ENCODE measurements around the gene NT5C1B.

The NT5C1B gene

DNA sequence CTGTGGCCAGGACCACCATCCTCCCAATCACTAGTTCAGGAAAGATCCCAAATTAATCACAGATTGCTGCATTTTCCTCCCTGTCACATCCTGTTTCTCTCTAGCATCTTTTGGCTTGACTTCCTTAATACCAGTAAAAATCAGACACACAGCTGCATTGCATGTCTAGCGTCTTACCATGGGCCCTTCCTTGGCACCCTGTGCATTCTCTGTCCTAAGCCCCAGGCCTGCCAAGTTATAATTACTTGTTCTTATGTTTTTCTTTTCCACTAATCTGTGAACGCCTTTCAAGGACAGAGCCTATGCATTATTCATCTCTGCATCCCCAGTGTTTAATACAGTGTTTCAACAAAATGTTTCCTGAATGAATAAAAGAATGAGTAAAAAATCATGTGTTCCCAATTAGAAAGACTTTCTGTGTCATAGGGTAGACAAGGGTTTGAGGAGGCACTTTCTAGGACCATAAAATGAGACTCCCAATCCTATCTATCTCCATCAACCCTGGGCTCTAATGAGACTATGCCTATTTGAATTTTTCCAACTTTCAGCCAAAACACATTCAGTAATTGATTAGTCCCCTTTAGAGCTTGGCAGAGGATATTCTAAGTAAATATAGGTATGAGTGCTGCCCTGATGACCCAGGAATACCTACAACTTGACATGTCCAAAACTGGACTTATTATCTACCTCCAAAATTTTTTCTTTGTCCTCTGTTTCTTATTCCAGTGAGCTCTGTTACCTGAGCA, 10.3 kb upstream of the NT5C1B start:
- FAIRE-seq, result no peak

DNA sequence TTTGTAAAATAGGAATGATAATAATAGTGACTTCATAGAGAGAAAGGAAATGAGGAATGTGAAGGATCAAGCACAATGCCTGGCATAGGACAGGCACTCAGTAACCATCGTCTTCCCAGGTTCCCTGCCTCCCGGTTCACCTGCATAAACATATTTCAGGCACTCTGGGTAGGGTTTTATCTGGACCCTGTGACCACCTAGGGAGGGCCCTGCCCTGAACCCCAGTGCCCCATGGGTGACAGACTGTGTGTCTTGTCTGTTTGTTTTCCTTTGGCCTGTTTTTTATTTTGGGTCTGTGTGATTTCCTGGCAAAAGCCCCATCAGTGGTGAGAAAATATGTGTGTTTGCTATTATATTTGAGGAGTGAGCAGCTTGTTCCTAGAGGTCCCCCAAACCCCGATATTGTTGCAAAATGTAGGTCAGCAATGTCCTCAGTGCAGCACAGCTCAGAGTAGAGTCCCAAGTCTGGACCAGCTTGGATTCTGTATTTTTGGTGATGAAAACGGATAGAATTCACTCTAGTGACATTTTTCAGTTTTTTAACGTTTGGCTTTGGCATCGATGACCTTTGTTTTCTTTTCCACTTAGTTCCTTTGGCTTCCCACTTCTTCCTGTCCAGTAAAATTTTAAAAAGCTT, 9.6 kb upstream of the NT5C1B start:
- no peak for FAIRE-seq

DNA sequence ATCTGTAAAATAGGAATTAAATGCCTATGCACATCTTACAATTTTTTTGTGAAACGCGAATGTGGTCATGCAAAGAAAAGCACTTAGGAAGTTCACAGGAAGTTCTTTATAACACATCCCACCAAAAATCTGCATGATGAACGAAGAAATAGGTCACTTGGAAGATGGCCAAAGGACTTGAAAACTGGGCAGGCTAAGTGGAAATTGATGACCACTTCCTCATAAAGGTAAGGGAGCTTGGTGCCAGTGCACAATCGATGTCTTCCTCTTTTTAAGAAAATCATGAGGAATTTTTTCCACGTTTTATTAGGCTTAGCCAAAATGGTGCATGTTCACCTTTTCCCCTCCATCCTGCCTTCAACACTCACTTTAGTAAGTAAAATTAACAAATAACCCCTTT, 8.2 kb upstream of the NT5C1B start:
- FAIRE-seq, result no peak

DNA sequence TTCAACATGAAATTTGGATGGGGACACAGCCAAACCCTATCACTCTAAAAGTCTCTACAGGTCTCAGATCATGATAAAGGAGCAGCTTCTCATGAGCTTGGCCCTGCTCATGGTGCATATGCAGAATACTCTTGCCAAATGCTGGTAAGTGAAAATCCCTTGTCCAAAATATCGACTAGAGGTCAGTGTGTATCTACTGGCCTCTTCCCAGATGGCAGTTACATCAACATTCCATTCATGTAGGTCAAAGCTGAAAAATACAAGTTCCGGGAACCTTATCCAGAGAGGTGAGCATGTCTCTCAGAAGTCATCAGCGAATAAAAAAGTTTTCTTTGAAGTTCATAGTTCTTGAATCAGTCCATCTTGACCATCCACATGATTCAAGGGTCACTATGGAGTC, 7.6 kb upstream of the NT5C1B start:
- FAIRE-seq, result no peak

DNA sequence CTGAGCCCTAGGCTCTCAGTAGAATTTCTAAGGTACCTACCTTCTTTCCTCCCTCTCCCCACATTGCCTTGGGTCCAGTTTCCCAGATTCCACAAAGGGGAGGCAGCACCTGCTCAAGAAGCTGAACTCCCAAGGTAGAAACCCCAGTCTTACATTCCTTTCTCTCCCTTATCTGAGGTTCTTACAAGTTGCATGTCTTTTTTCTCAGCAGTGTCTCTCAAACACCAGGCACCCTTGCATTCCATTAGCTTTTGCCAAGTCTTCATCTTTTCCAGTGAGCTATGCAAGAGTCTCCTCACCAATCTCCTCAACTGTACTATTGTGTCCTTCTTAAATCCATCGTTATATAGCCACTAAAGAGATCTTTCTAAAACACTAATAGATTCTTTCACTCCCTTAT, 4.1 kb upstream of the NT5C1B start:
- no peak for FAIRE-seq

DNA sequence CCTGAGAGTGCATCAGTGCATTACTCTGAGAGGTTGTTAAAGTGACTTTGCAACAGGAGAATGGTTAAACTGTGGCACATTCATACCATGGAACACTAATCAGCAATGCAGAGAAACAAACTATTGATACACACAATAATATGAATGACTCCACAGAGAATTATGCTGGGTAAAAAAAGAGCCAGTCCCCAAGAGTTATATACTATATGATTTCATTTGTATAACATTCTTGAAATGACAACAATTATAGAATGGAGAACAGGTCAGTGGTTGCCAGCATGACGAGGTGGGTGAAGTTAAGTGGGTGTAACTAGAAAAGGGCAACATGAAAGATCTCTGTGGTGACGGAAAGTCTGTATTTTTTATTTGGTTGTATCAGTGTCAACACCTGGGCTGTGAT, 3.0 kb upstream of the NT5C1B start:
- FAIRE-seq, result no peak

DNA sequence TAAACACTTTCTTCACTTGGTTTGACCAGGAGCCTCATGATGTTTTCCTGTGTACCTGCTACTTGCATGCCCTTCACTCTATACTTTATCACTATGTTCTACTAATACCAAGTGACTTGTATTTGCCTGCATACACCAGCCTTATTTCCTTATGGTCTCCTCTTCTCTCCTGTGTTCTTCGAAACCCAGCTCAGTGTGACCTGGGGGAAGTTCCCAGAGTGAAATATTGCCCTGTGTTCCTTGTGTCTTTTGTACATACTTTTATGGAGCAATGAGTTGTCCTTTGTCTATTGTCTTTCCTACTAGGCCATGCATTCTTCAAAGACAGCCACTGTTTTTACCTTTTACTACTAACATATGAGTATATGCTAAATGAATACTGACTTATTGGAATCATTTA, 567 bp downstream of the NT5C1B start:
- FAIRE-seq, result no peak

DNA sequence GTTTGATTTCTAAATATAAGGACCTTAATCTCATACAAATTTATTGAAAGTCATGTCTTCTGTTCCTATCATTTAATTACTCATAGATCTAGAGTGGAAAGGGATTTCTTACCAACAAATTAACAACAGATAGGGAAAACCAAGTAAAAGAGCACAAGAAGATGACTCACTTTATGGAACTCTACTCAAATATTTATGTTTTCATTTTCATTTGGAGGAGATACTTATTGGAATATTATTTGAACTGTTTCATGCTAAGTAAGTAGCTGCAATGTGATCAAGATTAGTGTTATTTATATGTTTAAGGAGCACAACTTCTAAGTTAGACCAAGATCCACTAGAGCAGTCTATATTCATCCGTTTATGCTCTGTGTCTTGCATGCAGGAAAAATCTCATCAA, 1.3 kb downstream of the NT5C1B start:
- no peak for FAIRE-seq

DNA sequence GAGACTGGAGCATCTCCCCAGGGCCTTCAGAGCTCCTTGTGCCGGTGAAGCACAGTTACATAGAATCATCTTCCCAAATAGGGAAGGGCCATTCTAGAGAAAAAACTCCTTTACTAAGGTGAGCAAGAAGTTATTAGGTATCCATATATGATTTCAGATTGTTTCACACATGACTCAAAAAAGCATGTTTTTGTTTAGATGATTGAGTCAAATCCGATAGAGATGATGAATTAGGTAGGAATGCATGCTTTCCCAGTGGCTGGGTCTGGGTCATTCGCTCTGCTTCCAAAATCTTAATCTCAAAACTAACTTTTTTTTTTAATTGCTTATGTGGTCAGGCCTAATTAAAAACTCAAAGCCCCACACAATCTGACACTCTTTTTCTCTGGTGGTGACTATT, 3.8 kb downstream of the NT5C1B start:
- FAIRE-seq, result no peak

DNA sequence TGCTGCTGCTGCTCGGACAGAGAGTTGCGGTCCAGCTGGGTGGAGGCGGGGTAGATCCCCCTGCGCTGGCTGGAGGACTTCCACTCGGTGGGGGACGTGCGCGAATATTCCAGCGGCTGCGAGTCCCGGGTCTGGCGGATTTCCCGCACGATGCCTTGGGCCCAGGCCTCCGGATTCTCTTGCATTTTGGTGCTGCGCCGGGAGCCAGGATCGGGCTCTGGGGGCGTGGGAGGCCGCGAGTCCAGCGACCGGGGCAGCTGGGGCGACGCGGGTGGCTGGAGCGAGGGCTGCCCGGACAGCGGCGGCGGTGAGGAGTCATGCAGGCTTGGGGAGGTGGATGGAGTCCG, 4.8 kb downstream of the NT5C1B start:
- no peak for FAIRE-seq

DNA sequence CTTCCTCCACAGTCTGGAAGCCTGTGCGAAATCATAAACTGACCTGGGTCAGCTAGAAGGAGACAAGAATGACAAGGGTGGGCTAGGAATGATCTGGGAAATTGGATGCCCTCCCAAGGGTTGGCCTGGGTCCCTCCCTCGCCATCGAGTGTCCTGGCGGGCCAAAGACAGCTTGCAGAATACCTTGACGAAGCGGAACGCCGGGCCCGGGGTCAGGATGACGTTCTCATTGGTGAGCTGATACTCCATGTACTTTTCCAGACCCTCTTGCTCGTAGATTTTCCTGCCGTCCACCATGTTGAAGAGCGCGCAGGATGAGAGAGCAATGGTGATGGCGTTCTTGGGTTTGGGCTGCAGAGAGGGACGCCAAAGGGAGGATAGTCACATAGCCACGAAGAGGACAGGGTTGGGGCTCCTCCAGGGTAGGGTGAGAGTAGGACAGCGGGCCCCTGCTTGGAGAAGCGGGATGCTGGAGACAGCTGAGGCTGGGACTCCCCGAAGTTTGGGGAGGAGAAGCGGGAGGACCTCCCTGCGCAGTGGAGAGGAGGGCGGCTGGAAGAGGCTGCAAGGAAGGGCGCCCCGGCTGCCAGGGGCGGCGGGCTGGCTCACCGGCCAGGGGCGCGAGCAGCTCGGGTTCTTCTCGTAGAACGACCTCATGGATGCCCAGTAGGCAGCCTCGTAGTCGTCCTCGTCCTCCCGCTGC, 5.3 kb downstream of the NT5C1B start:
- FAIRE-seq, result no peak

DNA sequence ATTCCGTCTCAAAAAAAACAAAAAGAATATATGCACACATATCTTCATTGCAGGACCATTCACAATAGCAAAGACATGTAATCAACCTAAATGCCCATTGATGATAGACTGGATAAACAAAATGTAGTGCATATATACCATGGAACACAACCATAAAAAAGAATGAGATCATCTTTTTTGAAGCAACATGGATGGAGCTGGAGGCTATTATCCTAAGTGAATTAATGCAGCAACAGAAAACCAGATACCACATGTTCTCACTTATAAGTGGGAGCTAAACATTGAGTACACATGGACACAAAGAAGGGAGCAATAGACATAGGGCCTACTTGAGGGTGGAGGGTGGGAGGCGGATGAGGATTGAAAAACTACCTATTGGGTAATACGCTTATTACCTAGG, 8.8 kb downstream of the NT5C1B start:
- FAIRE-seq, result no peak

DNA sequence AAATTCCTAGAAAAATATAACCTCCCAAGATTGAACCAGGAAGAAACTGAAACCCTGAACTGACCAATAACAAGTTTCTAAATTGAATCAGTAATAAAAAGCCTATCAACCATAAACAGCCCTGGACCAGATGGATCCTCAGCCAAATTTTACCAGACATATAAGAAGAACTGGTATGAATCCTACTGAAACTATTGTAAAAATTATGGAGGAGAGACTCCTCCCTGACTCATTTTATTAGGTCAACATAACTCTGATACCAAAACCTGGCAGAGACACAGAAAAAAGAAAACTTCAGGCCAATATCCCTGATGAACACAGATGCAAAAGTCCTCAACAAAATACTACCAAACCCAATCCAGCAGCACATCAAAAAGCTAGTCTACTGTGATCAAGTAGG, 11.3 kb downstream of the NT5C1B start:
- no peak for FAIRE-seq

DNA sequence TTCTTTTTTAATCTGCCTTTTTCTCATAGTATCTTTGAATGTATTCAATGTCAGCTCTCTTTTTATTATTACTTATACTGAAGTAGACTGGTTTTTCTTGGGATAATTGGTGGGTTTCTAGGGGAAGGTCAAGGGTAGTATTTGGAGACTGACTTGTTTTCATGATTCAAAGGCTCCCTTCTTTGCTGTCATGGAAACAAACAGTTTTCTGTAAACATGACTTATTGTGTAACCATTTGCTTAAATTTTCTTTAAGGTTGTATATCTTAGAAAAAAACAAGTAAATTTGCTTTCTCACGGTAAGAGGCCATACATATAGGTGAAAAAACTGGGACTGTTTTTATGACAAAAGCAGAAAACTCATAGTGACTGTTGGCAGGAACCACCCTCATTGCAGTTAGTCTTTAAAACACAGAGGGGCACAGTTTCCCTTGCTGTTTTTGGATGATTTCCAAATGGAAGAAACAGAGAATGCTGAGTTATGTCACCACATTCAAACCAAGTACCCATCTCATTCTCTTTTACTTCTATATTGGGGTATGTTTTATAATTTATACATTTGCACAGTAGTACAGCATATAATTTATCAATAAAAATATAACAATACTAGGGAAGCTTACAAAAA, 23.1 kb downstream of the NT5C1B start:
- no peak for FAIRE-seq

DNA sequence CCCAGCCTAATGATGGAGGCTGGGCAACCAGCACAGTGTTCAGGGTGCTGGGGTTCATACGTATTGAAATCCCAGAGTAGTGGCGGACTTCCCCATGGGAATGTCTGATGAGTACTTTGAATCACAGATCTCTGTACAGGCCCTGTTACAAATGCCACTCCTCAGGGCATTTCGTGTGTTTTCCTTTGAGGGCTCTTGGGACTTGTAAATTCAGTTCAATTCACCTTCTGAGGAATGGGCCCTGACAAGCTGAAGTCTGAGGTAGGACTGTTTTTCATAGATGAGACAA, 28.6 kb downstream of the NT5C1B start:
- FAIRE-seq, result no peak

DNA sequence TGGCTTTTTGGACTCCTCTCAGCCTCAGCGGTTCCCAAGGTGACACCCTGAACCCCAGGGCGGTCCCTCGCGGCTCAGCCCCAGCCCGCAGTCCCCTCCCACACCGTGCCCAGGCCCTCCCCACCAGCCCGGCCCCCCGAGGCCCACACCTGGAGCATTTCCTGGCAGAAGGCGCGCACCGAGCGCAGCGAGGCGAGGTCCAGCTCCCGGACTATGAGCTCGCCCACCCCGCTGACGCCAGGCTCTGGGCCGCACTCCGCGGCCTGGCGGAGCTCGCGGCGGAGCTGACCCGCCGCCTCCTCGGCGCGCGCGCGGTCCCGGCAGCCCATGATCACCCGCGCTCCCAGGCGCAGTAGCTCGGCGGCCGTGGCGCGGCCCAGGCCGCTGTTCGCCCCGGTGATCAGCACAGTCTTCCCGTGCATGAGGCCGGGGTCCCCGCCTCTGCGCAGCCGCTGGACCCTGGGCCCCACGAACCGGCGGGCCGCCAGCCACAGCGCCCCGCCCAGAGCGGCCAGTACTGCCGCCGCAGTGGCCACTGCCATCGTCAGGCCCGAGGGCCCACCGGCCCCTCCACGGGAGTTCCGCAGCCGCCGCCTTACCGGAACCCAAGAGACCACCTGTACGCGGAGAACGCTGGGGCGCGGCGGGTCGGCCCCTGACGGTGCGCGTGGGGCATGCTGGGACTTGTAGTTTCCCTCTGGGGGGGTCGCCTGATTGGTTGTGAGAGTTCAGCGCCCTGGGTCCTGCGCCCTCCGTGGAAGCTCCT, 29.2 kb downstream of the NT5C1B start, which contains the start of gene RDH14:
RDH14 (minus strand) TSS at position 623 of the 766 bp plus-strand sequence; CDS start at position 542, 81 bp downstream.
- FAIRE-seq, result peak; percentile 92

DNA sequence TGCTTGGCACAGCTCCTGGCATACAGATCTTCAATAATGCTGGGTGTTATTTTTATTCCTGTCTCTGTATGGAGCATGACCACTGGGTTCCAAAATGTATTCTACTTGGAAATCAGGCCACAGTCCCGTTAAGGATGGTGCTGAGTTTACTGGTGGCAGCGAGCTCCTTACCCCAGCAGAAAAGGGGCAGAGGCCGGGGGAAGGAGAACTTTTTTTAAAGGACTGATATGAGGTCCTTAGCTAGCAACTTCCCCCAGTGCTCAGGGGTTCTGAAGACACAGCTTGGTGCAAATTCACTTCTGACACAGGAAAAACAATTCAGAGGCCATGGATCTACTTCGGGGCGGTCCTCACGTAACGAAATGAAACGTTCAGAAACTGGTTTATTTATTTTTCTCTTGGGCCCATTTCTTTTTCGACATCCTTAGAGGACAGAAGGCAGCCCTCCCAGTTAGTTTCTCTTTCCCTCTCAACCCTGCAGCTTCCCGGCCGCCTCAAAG, 29.8 kb downstream of the NT5C1B start:
- FAIRE-seq, result no peak

DNA sequence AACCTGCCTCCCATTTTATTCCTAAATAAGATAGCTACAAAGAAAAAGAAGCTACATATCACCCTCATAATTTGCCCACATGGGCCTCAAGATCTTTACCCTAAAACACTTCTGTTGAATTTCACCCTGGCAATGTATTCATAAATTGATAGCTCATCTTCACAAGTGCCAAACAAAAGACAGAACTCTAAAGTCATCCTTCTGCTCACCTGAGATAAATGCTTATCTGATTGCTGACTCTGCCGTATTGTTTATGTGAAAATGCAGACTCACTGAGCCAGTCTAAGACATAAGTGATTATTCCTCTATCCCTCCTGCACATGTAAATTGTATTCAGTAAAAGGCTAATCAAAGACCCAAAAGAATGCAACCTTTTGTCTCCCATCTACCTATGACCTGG, 30.9 kb downstream of the NT5C1B start:
- no peak for FAIRE-seq

DNA sequence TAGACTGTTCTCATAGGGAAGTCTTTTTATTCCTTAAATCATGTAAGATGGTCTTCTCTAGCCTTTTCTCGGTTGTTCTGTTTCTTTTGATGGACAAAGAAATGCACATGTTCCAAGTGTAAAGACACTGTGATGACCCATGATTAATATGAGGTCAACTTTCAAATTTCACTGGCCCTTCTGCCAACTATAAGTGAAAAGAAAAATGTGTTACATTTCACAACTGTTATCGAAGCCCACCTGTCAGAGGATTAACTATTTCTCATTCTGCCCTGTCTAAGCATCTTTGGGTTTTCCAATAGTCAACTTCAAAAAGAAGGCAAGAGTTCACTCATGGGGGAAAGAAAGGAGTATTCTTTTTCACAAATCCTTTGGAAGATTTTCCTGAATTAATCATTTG, 32.2 kb downstream of the NT5C1B start:
- no peak for FAIRE-seq

DNA sequence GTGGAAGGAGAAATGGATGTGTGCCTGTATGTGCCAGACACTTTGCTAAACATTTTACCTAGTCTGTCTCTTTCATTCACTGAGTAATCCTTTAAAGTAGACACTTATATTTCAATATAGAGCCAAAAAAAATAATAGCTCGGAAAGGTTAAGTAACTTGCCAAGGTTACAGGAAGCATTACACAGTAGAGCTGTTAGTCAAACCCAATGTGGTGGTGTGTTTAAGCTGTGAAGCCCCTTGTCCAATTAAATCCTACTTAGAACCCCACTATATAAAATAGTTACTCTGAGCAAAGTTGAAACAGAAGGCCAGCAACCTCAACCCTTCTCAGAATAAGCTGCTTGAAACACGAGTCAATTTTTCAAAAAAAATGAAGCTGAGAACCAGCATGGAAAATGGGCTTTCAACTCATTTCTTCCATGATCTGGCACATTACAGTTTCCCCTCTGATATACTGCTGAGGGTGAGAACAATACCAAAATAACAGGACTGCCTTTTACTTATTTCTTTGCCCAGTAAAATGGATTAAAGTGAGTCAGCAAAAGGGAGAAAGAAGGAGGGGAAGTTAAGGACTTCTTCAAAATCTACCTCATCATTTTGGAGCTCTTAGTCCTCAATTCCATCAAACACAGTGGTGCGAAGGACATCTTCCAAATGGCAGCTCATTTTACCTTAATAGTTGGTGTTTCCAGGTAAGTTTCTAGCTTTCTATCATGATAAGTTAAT, 36.9 kb downstream of the NT5C1B start:
- no peak for FAIRE-seq

DNA sequence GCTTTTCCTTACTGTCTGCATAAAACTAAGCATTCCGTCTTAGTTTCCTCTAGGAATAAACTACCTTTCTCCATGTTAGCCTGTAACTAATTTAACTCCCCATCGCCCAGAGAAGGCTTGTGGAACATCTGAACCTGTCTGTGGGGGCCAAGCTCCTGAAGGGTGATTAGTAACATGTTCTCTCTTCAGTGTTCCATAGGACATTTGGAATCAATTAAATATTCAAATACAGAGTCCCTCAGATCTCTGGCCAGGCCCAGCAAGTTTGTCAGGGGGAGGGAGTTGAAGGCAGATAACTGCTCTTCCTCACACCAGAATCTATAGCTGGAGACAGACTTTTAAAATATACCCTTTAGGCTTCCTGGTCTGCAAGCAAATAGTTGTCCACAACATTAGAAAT, 37.7 kb downstream of the NT5C1B start:
- no peak for FAIRE-seq

DNA sequence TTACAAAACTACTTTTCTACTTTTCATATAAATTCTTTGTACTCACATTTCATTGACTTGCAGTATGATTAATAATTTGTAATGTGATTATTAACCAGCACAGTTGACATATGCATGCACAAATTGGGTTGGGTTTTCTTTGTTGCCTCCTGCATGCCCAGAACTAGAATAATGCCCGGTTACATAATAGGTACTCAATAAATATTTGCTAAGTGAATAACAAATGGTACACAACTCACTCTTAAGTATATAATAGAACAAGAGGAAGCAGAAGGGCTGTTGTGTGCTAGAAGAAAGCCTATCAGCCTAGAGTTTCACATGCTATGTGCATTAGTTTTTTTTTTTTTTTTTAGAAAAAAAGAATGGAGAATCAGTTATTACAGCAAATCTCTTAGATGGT, 38.2 kb downstream of the NT5C1B start:
- no peak for FAIRE-seq
